ENCODE results near the gene TNNT1.
"Not testable (repeated sequence)": the region's sequence is repeated elsewhere in the genome, so short reads cannot be mapped to it uniquely, and the experiment has no call there.

The TNNT1 gene

GRCh38 chr19:55149078-55150003, at the start of gene TNNT1:
Gene TNNT1, minus strand, starts transcription at chr19:55149206. Its CDS starts 2,049 bp downstream, at chr19:55147157.
- DNase-seq, result no peak

- DNase-seq, result no peak
Observed at GRCh38 chr19:55198651-55199050, 49.6 kb upstream of the TNNT1 start.

DNA sequence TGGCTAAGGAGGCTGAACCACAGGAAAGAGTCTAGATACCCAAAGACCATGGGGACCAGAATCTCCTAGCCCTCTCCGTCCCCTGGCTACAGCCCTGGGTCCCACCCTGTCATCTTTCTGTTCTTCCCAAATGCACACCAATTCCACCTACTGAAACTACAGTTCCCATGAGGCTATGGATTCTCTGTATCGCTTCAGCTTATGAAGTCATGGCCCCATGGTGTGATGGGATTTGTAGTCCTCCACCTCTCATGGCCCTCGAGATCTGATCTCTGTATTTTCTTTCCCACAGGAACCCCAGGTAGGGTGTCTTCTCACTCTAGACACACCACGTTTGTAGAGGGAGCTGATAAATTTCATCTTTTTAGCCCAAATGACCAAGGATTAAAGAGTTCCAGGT, 48.5 kb upstream of the TNNT1 start:
- DNase-seq, result no peak

- no peak for DNase-seq
Observed at GRCh38 chr19:55196803-55197202, 47.8 kb upstream of the TNNT1 start.

GRCh38 chr19:55193481-55193880, 44.5 kb upstream of the TNNT1 start:
- DNase-seq, result no peak

GRCh38 chr19:55189403-55189835, 40.4 kb upstream of the TNNT1 start:
- no peak for DNase-seq

DNA sequence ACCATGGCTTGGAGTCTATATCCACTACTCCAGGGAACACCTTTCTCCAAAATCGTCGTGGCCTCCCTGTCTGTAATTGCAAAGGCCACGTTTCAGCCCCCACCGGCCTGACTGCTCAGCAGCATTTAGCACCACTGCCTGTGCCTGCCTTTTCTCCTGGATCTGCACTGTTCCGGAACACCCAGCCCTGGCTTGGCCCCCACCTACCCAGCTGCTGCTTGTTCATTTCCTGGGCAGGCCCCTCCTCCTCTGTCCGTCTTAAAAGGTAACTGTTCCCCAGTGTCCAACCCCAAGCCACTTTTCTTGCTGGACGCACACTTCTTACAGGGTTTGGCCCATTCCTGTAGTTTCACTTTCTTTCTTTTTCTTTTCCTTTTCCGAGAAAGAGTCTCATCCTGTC, 39.6 kb upstream of the TNNT1 start:
- no peak for DNase-seq

DNA sequence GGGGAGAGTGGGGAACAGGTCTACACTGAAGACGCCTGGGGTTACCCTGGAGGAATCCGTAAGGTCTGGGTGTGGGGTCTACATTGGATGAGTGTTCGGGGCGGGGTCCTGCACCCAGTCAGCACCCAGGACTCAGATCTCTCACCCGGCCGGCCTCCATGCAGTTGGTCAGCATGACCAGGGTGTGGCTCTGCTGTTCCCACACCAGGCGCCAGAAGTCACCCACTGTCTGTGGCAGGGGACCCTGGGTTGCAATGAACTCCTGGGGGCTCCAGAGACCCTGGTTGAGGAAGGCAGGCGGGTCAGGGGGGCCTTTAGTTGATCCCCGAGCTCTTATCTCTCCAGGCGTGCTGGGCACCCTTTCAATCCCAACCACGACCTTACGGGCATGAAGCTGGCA, 37.1 kb upstream of the TNNT1 start:
- DNase-seq, result no peak

DNA sequence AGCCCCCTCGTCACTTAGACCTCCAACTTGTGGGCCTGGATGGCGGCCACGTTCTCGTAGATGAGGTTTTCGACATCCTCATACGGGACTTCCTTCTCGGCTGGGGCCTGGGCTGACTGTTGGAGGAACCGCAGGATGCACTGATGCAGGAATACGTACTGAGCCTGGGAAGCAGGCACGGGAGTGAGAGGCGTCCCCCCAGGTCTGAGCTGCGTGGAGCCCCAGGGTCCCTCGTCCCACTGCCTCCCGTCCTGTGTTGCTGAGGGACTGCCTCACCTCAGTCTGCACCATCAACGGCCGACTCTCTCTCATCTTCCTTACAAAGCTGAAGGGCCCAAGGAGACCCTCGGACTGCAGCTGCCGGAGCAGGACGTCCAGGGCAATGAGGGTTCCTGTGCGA, 32.7 kb upstream of the TNNT1 start:
- no peak for DNase-seq

DNA sequence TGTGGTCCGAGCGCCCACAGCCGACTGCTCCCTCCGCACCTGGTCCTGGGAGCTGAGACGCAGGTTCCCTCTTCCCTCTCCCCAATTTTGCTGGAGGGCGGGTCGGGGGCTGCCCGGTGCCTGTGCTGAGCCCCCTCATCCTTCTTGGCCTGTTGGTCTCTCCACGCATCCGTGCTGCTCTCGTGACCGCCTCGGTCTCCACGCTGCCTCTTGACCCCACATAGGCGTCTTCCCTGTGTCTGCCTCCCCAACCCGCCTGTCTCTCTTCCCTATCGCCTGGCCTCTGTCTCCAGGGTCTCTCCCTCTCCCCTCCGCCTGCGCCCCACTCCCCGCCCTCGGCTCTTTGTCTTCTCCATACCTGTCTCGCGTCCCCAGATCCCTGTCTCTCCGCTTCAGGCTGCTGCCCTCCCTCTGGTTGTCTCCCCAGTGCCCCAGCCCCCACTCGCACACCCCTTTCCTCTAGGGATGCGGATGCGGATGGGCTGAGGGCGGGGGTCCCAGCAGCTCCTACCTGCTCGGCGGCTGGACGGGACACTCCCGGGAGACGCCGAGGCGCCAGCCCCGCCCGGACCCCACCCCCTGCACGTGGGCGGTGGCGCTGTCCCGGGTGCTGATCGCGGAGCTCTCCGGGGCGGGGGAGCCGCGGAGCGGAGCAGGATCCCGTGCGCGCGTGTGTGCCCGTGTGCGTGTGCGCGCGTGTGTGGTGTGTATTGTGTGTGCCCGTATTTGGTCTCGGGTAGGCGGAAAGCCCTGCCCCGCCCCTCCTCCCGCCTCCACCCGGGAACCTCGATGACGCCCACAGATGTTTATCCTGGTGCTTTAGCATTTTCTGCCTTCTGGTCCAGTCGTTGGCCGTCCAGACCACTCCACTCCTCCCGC, 30.8 kb upstream of the TNNT1 start, which contains the start of gene SYT5:
SYT5 (minus strand) TSS at position 684 of the 879 bp plus-strand sequence. CDS start 1,248 bp downstream, outside the sequence.
- no peak for DNase-seq

DNA sequence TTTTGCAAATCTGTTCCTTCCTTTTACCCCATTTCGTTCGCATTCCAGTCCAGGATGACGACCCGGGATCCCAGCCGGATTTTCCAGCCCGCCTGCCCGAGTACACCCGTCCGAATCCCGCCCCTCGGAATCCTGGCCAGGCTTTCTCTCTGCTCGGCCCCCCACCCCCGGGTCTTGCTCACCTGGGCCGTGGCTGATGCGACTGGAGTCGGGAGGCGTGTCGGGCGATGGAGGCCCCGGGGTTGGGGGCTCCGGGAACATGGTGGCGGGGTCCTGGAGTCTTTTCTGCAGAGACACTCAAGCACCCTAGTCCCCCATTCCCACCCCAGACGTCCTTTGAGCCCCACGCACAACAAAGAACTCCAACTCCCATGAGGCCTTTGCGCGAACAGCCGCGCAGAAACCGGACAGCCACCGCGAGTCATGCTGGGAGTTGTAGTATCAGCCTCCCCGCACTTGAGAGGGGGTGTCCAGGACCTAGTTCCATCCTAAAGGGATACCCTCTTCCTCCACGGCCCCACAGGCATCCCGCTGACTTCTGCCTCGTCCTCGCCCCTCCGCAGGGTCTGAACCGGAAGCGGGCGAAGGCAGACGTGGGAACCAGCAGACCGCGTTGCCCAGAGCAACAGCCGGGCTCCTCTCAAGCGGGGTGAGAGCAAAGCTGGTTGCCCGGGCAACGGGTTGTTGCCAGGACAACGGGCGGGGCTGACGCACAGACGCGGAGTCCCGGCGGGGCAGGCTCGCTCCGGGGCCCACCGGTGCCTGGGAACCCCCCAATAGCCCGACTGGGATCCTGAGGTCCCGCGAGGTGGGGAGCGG, 30.0 kb upstream of the TNNT1 start:
- DNase-seq, result peak; percentile 88

GRCh38 chr19:55176076-55176475, 27.1 kb upstream of the TNNT1 start:
- no peak for DNase-seq

DNA sequence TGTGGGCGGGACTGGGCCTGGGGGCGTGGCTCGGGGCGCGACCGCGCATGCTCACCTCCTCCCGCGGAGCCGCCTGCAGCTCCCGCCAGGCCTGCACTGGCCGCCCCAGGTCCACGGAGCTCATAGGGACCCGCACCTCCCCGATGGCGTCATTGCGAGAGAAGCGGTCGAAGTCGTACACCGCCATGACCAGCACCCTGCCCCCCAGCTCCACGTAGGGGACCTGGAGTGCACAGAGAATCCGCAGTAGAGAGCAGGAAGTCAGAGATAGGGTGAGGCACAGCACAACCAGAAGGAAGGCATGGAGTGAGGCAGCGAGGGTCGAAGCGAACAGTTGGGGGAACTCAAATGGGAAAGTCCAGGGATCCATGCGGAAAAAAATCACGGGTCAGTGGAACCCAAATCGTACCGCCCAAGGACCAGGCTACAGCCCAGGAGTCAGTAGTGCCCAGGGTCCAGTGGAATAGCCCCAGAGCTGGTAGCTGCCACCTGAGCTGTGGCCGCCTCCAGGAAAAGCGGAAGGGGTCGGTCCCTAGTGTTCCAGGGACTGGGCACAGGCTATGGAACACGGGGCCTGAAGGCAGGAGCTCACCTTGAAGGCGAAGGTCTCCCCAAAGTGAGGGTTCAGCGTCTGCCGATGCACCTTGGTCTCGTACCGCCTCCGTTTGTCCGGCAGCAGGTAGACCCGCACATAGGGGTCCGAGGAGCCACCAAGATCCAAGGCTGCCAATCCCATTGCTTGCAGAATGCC, 26.3 kb upstream of the TNNT1 start:
- no peak for DNase-seq

DNA sequence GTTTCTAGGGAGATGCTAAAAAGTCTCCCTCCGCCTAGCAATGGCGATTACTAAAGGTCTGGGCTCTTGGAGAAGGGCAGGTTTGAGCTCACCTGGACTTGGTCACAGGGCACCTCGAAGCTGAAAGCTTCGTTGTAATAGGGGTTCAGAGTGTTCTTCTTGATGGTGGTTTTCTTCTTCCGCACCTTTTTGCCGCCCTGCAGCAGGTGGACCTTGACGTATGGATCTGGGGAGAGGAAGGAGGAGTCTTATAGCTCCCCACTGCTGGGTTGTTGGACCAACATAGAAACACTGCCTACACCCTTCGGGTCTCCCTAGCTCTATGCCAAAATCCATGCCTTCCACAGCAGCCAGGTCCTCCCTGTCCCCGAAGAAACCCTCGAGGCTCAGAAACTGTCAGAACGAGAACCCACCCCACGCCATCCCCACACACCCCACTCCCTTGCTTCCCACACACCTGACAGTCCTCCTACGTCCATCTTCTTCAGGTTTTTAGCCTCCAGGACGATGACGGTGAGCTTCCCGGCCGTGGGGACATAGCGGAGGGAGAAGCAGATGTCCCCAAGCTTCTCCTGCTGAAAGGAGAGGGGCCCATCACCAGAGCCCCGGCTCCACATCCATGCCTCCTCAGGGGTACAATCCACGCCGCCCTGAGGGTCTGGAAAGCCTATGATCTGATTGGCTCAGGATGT, 25.6 kb upstream of the TNNT1 start:
- DNase-seq, result no peak

DNA sequence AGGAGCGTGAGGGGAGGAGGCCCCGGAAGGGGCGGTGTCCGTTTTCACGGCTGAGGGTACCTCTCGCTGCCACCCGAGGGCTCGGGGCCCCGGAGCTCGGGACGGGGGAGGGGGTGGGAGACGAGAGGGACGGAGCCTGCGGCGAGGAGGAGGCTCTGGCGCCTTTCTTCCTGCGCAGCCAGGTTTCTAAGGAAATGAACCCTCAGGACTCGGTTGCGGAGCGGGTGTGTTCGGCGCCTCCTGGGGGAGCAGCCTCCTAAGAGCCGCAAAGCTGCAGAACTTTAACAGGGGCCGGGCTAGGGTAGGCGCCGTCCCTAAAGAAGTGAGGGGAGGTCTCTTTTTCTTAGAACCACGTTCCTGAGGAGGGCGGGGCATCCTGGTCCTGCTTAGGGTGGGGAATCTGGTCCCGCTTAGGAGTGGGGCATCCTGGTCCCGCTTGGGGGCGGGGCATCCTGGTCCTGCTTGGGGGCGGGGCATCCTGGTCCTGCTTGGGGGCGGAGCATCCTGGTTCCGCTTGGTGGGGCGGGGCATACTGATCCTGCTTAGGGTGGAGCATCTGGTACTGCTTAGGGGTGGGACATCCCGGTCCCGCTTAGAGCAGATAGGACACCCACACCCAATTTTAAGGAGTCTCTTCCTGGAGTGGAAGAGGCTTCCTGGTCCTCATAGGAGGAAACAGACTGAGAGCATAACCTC, 24.9 kb upstream of the TNNT1 start:
- peak; percentile 30 for DNase-seq

DNA sequence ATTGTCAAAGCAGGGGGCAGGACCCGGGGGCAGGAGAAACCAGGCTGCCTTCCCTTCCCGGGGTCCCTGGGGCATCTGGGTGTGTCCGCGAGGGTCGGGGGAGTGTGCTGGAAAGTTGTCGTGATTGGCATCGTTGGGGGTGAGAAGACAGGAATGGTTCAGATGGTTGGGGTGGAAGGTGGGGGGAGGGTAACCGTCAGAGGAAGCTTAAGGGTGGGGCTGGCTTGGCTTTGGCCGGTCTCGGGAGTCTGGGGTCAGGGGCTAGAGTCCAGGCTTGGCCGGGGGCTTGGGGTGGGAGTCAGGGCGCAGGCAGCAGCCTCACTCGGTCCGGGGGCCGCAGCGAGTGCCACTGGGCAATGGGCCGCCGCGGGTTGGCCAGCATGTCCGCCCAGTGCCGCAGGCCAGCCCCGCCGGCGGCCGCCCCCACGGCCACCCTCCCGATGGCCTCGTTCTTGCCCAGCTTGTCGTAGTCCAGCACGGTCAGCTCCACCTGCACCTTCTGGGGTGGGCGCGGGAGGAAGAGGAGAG, 24.2 kb upstream of the TNNT1 start:
- no peak for DNase-seq

GRCh38 chr19:55172741-55173140, 23.7 kb upstream of the TNNT1 start:
- no peak for DNase-seq

DNA sequence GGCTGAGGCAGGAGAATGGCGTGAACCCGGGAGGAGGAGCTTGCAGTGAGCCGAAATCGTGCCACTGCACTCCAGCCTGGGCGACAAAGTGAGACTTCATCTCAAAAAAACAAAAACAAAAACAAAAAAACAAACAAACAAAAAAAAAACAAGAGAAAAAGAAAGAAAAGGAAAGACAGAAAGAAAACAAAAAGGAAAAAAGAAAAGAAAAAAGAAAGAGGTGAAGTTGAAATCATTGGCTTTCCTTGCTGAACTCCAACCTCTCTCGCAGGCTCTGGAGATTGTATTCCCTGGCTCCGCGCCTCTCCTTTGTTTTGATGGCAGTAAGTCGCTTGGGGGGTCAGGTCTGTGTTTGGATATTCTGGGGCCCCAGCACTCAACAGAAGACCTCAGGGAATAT, 23.3 kb upstream of the TNNT1 start:
- not testable (repeated sequence) for DNase-seq

GRCh38 chr19:55171440-55171839, 22.4 kb upstream of the TNNT1 start:
- no peak for DNase-seq

- no peak for DNase-seq
Observed at GRCh38 chr19:55169136-55169535, 20.1 kb upstream of the TNNT1 start.

All from NCI-H2029 (cell line).